HG03521 (cell line): ENCODE data around the gene EFCAB7.
A peak's percentile ranks its signal among the peaks of the same experiment; 100 is the strongest.

Experiments used
- ATAC-seq: cut with Tn5 transposase; IDR thresholded peaks from one replicate; pipeline ENCODE4 v1.9.1; 2021; ENCODE audit warnings: mild to moderate bottlenecking, moderate library complexity; ENCODE audit not compliant: unreplicated experiment

The EFCAB7 gene

GRCh38 chr1:63522891-63523728 lies at the start of gene EFCAB7, which contains the start of gene ITGB3BP:
TSS of gene EFCAB7 (plus strand) at chr1:63523525. CDS start at chr1:63525573, 2,048 bp downstream.
TSS of gene ITGB3BP (minus strand) at chr1:63523225. CDS start at chr1:63523133, 92 bp downstream.
- peak; percentile 88 for ATAC-seq

- ATAC-seq: no peak
Measured at GRCh38 chr1:63475761-63476160, 47.6 kb upstream of the EFCAB7 start.

- no peak for ATAC-seq
Measured at GRCh38 chr1:63480057-63480456, 43.3 kb upstream of the EFCAB7 start.

- ATAC-seq: no peak
Measured at GRCh38 chr1:63486629-63487028, 36.7 kb upstream of the EFCAB7 start.

GRCh38 chr1:63487336-63488065 lies 35.8 kb upstream of the EFCAB7 start:
- no peak for ATAC-seq

GRCh38 chr1:63497577-63497976 lies 25.7 kb upstream of the EFCAB7 start:
- ATAC-seq: no peak

- no peak for ATAC-seq
Measured at GRCh38 chr1:63498106-63498505, 25.2 kb upstream of the EFCAB7 start.

GRCh38 chr1:63501256-63501655 lies 22.1 kb upstream of the EFCAB7 start:
- ATAC-seq: no peak

GRCh38 chr1:63506782-63507181 lies 16.5 kb upstream of the EFCAB7 start:
- ATAC-seq: no peak

- ATAC-seq: no peak
Measured at GRCh38 chr1:63509718-63510117, 13.6 kb upstream of the EFCAB7 start.

GRCh38 chr1:63512584-63512983 lies 10.7 kb upstream of the EFCAB7 start:
- ATAC-seq: no peak

GRCh38 chr1:63516629-63517028 lies 6.7 kb upstream of the EFCAB7 start:
- ATAC-seq: no peak

GRCh38 chr1:63523738-63524137 lies 413 bp downstream of the EFCAB7 start:
- peak; percentile 4 for ATAC-seq

GRCh38 chr1:63524201-63524600 lies 876 bp downstream of the EFCAB7 start:
- no peak for ATAC-seq

- ATAC-seq: no peak
Measured at GRCh38 chr1:63532727-63533126, 9.4 kb downstream of the EFCAB7 start.

GRCh38 chr1:63533931-63534330 lies 10.6 kb downstream of the EFCAB7 start:
- ATAC-seq: no peak

GRCh38 chr1:63534406-63534805 lies 11.1 kb downstream of the EFCAB7 start:
- no peak for ATAC-seq

GRCh38 chr1:63537006-63537405 lies 13.7 kb downstream of the EFCAB7 start:
- ATAC-seq: no peak

GRCh38 chr1:63537940-63538339 lies 14.6 kb downstream of the EFCAB7 start:
- ATAC-seq: no peak

GRCh38 chr1:63545780-63546179 lies 22.5 kb downstream of the EFCAB7 start:
- ATAC-seq: no peak

- no peak for ATAC-seq
Measured at GRCh38 chr1:63547621-63548294, 24.4 kb downstream of the EFCAB7 start.
